GM12872 (cell line): ENCODE data around the gene LSS.

Experiments
- TF ChIP-seq, protein P1 (sequence below): IDR thresholded peaks from 3 replicates; pipeline ENCODE4 v1.5.1; 2011; ENCODE audit warnings: low read depth, mild to moderate bottlenecking, low read length, moderate library complexity; ENCODE audit not compliant: insufficient read depth

The LSS gene

DNA sequence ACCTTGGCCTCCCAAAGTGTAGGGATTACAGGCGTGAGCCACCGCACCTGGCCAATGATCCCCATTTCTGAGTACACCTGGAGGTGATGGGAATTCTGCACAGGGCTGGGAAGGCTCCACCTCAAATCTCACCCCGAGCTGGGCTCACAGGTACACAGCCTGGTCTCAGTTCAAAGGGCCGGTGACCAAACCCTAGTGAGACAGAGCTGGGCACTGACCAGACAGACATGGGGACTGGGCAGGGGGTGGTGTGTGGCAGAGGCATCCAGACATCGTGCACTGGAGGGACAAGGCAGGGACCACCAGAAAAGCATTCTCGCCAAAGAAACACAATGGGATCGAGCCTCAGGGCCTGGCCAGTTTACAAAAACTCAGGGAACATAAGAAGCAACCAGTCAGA, 17.2 kb downstream of the LSS start:
- TF ChIP-seq, protein P1, sequence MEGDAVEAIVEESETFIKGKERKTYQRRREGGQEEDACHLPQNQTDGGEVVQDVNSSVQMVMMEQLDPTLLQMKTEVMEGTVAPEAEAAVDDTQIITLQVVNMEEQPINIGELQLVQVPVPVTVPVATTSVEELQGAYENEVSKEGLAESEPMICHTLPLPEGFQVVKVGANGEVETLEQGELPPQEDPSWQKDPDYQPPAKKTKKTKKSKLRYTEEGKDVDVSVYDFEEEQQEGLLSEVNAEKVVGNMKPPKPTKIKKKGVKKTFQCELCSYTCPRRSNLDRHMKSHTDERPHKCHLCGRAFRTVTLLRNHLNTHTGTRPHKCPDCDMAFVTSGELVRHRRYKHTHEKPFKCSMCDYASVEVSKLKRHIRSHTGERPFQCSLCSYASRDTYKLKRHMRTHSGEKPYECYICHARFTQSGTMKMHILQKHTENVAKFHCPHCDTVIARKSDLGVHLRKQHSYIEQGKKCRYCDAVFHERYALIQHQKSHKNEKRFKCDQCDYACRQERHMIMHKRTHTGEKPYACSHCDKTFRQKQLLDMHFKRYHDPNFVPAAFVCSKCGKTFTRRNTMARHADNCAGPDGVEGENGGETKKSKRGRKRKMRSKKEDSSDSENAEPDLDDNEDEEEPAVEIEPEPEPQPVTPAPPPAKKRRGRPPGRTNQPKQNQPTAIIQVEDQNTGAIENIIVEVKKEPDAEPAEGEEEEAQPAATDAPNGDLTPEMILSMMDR = no peak

DNA sequence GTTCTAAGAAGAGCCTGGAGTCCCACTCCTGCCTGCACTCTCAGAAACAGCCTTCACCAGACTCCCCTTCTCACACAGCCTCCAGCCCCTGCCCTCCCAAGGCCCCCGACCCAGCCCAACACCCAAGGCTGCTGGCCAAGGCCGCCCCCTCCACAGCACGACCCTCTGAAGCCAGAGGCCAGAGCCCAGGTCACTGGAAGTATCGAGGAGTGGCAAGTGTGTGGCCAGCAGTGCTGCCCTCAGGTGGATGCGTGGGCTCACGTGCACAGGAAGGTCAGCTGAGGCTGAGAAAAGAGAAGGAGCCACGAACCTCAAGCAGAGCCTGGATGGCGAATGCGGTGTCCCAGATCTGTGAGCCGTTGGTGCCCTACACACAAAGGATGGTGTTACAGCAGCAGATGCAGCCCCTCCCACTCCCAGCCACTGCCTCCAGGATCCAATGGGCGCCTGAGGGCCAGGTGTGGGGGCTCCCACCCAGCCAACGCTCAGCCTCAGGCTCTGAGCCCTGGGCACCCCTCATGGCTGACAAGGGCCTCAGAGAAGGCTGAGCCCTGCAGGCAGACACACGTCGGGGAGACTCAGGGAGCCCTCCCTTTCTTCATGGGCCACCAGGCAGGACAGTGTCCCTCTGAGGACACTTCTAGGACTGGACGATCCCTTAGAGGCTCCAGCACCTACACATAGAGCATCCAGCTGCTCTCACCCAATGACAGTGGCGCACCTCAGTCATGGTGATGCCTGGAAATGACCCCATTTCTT, 18.0 kb downstream of the LSS start:
- TF ChIP-seq, protein P1 = no peak

DNA sequence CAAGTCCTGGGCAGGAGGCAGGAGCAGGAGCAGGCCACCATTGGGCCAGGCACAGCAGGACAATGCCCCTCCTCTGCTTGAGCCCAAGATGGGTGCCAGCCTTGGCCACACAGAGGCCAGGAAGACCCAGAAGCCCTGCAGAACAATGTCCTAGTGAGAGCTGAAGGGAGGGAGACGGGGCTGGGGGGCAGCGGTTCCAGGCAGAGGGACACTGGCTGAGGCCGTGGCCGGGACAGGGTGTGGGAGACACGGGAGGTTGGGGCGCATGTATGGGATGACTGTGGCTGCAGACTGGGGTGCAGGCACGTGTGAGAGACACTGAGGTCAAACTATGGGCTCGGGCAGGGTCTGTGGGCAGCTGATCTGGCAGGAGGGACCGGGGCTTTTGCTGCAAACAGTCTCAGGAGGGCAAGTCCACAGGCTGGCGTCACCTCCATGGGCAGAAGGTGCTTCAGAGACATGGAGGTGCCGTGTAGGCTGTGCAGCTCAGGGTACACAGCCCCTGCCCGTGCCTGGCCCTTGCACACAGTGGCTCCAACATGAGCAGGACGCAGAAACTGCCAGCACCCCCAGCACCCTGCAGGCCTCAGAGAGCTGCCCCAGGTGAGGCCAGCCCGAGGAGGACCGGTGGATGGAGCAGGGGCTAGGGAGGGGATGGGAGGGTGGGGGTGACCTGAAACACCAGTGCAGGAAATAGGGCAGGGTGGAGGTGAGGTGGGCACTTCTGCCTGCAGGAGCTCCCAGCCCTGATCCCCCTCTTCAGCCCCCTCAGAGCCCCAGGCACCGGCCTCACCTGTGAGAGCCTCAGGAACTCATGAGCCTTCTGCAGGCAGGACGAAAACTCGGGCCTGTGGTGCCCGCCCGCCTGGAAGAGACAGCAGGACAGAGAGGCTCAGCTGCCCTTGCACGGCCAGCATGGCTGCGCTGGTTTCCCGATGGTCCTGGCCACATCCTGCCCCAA, 19.5 kb downstream of the LSS start:
- TF ChIP-seq, protein P1 = no peak

DNA sequence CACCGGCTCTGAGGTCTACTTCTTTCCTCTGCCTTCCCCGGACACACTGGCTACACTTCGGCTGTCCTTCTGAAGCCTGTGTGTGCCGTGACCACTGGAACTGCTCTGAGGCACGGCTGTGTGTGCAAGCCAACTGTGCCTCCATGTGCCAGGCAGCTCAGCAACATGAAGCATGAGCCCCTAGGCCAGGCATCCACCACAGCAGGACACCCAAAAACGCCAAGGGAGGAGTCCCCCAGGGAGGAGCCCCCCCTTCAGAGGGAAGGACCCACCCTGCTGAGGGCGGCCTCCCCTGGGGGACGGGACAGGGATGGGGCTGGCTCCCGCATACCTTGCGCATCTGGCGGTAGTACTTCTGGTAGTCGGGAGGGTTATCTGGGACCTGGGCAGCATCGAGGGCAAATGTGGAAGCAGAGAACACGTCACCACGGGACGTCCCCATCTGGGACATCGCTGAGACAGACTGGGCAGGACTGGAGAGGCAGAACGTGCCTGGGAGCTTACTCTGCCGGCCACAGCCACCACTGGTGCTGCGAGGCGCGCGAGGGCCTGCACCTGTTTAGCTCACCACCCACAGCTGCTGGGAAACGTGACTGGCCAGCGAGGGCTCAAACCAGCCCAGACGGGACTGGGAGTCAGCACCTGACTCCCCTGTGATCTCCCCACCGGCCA, 20.5 kb downstream of the LSS start:
- TF ChIP-seq, protein P1 = no peak

DNA sequence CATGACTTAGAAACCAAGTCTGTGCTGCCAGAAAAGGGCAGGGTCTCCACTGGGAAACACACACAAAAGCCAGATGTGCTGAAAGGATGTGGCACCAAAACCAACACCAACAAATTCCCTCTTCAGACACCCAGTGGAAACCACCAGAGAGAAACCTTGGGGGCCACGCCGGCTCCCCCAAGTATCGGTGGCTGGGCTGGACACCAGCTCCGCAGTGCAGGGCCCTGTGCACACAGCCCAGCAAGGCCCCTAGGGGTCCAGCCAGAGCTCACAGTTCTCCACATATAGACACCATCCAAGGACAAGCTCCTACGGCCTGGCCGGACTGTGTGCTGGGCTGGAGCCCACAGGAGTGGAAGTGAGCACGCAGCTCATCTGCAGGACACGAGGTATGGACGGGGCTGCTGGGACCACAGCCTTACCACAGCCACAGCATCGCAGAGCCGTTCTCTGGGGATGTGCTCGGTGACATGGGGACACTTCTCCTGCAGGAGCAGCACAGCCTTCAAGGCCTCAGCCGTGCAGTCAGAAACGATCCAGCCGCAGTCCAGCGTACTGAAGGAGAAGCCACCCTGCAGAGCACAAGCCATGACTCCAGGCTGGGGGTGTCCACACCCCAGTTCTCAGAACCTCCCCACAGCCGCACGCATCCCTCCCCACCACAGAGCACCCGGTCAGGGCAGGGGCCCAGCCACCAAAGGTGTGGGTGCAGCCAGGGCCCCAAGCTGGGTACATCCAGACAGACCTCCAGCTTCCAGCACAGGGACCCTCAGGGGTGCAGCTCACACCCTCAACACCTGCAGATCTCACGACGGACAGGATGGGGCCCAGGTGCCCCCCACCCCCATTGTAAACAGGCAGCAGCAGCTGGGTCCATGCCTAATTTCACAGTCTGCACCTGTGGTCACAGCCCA, 21.3 kb downstream of the LSS start:
- TF ChIP-seq, protein P1 = no peak

DNA sequence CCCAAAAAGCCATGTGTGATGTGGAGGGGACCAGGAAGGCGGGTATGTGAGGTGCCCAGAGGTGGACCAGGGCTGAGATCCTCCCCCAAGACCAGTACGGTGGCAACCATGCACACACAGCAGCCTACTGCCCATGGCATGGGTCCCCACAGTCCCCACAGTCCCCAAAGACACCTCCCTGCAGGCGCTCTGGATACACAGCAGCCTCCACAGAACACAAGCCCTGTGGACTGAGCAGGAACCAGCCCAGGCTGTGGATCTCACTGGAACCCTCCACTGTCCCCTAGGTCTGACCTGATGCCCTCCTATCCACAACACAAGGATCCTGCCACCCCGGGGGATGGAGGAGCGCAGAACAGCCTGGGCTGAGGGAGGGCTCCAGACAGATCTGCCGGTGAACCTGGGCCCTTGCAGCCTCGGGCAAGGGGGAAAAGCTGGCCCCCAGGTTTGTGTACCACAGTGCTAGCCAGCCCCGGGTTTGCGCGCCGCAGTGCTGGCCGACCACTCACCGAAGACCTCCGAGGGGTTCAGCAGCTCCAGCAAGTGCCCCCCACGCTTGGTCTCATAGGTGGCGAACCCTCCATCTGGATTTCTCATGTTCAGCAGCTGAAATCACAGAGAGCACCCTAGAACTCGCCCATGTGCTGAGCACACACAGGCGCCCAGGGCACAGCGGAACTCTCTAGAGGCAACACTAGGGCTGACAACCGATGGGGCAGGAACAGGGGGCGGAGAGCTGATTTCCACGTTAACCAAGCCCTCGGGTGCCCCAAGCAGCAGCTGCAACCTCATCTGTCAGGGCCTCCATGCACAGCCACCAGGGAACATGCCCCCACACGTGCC, 22.2 kb downstream of the LSS start:
- TF ChIP-seq, protein P1 = no peak
